HG03460 (cell line): Measurements from ENCODE around the gene CCN6.
A peak's percentile ranks its signal among the peaks of the same experiment; 100 is the strongest.

Experiments used
- ATAC-seq: cut with Tn5 transposase; IDR thresholded peaks from one replicate; pipeline ENCODE4 v1.9.1; 2021; ENCODE audit not compliant: unreplicated experiment

The CCN6 gene

GRCh38 chr6:112054001-112054400 lies at the start of gene CCN6:
Gene CCN6 (plus strand): TSS chr6:112054104. CDS start chr6:112054358, 254 bp downstream.
- no peak for ATAC-seq

DNA sequence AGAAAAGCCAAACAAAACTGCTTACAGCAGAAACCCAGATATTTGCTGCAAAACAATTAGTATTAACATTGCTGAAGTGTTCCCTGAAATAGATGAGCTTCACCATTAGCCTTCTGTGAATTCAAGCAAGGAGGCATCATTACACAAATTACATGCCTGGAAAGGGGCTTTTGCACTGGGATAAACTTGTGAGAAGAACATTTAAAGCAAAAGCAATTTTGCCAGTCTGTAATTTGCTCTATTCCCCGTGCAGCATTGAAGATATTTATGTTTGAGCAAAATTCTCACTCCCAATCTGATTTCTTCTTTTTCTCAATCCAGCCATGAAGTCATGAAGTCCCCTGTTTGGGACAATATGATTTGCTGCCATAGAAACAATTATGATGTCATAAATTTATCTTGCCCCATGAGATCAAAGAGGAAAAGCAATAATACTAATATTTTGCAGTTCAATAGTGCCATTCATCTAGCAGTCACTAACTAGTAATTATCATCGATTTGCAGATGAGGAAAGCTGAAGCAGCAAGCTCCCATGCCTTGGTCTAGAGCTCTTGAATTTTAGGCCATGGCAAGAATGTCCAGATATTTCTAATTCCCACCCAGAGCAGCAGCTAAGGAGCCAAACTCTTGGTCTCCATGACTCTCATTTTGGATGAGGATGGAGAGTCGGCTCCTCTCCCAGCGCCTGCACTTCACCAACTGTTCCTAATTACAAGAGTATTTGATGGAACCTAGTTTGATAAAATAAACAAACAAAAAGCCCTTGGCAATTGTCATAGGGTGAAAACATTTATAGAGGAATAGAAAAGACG lies 49.5 kb upstream of the CCN6 start:
- no peak for ATAC-seq

DNA sequence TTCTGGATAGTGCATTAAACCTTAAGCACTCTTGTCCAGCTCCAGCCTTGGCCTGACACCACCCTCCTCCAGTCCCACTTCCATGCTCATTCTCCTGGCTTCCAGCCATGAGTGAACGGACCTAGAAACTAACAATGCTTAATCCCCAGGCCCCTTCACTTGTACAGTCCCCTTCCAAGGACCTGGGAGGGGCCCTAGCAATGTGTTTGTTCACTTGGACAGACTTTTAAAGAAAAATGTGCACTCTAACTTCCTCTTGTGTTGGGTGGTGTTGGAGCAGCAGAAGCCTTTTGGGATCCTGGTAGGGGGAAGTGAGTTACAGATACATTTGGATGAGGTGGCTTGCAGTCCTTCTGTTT lies 48.9 kb upstream of the CCN6 start:
- ATAC-seq: no peak

GRCh38 chr6:112007254-112007653 lies 46.6 kb upstream of the CCN6 start:
- no peak for ATAC-seq

GRCh38 chr6:112007805-112008204 lies 46.1 kb upstream of the CCN6 start:
- no peak for ATAC-seq

GRCh38 chr6:112008482-112008881 lies 45.4 kb upstream of the CCN6 start:
- ATAC-seq: no peak

DNA sequence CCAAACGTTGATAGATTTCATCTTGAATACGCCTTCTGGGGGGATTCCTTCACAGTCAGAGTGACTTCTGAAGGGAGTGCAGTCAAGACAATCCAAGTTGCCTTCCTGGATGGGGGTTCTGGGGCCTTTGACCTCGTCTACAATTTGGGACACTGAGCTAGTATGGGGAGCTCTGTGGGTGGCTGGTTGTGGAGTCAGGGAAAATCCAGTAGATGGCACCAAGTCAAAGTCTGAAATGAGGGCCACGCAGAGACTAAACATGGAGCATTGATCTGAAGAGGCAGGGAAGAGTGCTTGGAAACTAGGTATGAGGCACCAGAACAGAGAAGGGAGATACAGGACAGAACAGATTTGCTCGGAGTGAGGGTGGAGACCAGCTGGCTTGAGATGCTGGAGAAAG lies 43.6 kb upstream of the CCN6 start:
- ATAC-seq: no peak

DNA sequence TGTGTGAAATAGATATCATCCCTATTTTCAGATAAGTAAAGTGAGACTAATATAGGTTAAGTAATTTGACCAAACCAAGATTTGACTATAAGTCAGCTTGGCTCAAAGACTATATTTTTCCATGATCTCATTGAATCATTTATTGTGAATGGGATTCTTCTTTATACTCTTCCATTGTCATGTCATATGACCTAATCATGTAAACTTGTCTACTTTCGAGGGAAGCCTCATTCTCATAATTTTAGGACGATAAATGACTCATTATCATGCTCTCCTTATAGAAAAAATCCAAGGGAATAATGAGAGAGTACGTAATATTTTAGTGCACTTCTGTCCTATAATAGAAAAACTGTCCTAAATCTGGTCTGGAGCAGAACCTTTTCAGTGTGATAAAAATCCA lies 40.9 kb upstream of the CCN6 start:
- no peak for ATAC-seq

DNA sequence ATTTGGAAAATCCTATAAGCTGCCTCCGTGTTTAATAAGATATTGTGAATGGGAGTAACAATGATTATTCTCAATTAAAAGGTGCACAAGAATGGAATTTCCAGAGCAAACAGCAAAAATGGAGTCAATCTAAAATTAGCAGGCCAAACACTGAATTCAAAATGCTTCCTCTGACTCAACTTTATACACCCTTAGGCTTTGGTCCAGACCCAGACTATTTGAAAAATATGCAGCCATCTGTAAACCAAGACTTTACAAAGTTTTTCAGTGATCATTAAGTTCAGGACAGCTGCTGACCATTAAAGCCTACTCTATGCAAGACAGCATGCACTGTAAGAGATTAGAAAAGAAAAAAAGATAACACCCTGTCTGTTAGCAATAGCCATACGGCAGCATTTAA lies 39.4 kb upstream of the CCN6 start:
- no peak for ATAC-seq

DNA sequence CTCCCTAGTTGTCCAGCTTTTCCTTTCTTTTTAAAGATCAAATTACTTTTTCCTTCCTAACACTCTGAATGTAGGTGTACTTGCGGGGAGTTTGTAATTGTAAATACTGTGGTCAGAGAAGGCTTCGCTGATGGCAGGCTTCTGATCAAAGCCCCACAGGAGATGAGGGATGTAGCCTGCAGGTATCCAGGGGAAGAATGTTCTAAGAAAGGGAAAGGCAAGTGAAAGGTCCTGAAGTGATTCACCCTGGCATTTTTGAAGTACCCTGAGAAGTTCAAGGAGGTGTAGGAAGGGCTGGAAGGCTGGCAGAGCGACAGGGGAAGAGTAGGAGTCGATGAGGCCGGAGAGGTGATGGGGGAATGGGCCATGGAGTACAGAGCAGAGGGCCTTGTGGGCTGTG lies 38.2 kb upstream of the CCN6 start:
- ATAC-seq: no peak

GRCh38 chr6:112016320-112016719 lies 37.6 kb upstream of the CCN6 start:
- ATAC-seq: no peak

- ATAC-seq: no peak
Observed at GRCh38 chr6:112017169-112017568, 36.7 kb upstream of the CCN6 start.

GRCh38 chr6:112017760-112018537 lies 36.0 kb upstream of the CCN6 start:
- ATAC-seq: no peak

DNA sequence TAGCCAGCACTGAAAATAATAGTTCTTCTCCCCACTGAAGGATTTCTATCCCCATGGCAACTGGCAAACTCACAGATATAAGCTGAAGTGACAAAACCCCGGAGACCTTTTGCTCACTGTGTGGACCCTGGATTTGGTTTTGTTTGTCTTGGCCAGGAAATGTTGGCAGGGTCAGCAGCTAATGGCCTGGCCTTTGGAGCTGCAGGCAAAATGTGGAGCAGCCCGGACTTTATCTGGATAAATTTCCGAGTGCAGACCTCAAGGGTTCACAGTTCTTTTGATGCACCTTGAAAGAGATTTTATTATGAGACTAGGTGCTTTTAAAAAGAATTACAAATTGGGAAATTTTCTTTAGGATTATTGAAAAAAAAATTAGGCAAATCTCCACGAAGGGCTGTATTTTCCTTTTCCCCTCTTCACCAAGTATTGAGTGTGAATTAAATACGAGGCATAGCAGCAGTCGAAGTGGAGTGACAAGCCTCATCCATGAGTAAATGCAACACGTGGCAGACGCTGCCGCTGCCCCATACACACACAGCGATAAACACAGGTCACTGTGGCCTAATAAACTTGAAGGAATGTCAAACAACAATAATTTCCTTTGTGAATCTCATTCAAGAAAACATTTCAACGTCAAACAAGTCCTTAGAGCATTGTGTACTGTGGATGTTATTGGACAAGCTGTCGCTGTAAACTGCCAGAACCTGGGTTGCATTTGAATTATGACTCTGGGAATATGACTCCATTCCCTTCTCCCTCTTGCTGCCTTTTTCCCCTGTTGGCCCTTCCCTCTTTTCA lies 35.1 kb upstream of the CCN6 start:
- ATAC-seq: no peak

- ATAC-seq: no peak
Observed at GRCh38 chr6:112019589-112019988, 34.3 kb upstream of the CCN6 start.

DNA sequence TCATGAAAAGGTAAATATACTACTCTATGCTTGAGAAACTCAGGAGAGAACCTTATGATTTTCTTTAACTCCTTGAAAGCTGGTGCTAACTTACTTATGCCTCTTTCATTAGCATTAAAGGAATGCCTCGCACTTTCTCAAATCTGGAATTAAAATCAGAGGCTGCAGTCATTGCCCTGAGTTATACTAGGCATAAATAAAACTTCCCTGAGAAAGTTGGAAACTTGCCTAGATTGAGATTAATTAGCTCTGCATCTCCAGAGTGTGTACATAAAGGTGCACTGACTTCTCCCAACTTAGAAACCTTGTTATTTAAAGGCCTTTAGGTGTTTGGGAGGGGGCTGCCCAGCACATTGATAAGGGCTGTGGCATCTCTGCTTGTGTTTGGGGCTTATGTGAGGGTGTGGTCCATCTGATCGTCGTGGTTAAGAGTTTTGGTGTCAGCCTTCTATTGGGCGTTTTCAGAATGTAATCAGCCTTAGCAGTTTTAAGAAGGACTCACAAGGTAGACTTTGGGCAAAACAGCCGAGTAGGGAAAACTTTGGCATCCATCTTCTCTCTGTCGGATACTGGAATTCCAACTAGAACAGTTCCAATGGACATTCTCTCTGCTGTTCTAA lies 32.1 kb upstream of the CCN6 start:
- ATAC-seq: no peak

GRCh38 chr6:112022749-112023148 lies 31.2 kb upstream of the CCN6 start:
- ATAC-seq: no peak

DNA sequence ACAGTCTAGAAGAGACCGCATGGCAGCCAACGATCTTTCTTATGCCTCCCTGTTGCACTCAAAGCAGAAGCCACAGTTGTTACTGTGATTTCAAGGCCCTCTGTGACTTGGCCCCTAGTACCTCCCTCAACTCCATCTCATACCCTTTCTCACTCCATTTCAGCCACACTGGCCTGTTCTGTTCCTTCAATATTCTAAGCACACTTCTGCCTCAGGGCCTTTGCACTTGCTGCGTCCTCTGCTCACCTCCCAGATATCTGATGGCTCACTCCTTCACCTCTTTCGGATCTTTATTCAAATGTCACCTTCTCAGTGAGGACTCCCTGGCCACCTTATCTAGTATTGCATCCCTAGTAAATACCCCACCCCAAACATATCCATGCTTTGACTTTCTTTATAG lies 29.4 kb upstream of the CCN6 start:
- ATAC-seq: no peak

DNA sequence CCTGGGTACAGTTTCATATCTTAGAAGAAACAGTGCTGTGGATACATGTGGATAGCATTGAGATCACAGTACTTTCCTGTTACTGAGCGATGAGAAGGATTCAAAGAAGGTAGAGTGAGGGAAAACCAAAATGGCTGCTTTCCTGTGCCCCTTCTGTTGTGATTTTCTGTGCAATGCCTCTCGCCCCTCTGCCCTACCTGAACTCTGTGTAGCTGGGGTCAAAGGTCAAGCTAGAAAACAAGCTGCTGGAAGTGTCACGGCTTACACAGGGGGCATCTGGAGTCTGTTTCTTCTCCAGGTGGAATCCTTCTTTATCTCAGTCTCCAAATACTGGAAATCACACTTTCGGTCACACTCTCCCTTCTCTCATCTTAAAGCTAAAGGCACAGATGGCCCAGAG lies 27.0 kb upstream of the CCN6 start:
- no peak for ATAC-seq

- peak; percentile 62 for ATAC-seq
Observed at GRCh38 chr6:112027942-112028674, 25.8 kb upstream of the CCN6 start.
